ENCODE data around the gene ELAVL1.

GRCh38 chr19:7915250-7916102, 90.0 kb downstream of the ELAVL1 start:
- TF ChIP-seq CTCF (IDR thresholded peaks at IDR 0.05) (no peak), EZH2 (IDR thresholded peaks at IDR 0.05; ENCODE audit: borderline replicate concordance, insufficient read depth, low read depth, low read length, poor library complexity, severe bottlenecking) (no peak)

All from B cell (primary cell).